Measurements from ENCODE around the gene PPP2CA.

DNA sequence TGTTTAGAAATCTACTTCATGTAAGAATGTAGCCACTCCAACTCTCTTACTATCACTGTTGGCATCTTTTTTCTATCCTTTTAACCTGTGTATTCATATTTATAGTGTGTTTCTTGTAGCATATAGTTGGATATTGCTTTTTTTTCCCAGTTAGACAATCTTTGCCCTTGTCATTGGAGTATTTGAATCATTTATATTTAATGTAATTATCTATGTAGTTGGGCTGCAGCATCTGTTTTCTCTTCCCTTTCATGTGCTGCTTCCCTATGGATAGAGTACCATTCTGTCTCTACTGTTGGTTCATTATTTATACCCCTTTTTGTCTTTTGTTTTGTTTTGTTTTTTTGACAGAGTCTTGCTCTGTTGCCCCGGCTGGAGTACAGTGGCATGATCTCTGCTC, 45.2 kb upstream of the PPP2CA start:
- TF ChIP-seq ZNF547 (CRISPR knock-in tag; IDR thresholded peaks at IDR 0.05) = no peak
- no peak for TF ChIP-seq FOXK1 (CRISPR knock-in tag; IDR thresholded peaks at IDR 0.05; ENCODE audit: borderline replicate concordance, low read depth)
- TF ChIP-seq EZH2 (conservative IDR thresholded peaks at IDR 0.05; ENCODE audit: low read depth, low read length) = no peak
- TF ChIP-seq, protein P1, sequence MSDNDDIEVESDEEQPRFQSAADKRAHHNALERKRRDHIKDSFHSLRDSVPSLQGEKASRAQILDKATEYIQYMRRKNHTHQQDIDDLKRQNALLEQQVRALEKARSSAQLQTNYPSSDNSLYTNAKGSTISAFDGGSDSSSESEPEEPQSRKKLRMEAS (IDR thresholded peaks at IDR 0.05) = no peak
- TF ChIP-seq POLR2A (IDR thresholded peaks at IDR 0.05; ENCODE audit: insufficient read depth in 1 of 2, low read depth in 2 of 2, low read length in 2 of 2) = no peak
- TF ChIP-seq, protein P2, sequence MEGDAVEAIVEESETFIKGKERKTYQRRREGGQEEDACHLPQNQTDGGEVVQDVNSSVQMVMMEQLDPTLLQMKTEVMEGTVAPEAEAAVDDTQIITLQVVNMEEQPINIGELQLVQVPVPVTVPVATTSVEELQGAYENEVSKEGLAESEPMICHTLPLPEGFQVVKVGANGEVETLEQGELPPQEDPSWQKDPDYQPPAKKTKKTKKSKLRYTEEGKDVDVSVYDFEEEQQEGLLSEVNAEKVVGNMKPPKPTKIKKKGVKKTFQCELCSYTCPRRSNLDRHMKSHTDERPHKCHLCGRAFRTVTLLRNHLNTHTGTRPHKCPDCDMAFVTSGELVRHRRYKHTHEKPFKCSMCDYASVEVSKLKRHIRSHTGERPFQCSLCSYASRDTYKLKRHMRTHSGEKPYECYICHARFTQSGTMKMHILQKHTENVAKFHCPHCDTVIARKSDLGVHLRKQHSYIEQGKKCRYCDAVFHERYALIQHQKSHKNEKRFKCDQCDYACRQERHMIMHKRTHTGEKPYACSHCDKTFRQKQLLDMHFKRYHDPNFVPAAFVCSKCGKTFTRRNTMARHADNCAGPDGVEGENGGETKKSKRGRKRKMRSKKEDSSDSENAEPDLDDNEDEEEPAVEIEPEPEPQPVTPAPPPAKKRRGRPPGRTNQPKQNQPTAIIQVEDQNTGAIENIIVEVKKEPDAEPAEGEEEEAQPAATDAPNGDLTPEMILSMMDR (CRISPR knock-in tag; IDR thresholded peaks at IDR 0.05) = no peak
- no peak for TF ChIP-seq RAD51 (IDR thresholded peaks at IDR 0.05; ENCODE audit: borderline replicate concordance)
- no peak for TF ChIP-seq SUZ12 (IDR thresholded peaks at IDR 0.05; ENCODE audit: low read depth, low read length)
- TF ChIP-seq ESRRA (CRISPR knock-in tag; IDR thresholded peaks at IDR 0.05; ENCODE audit: low read depth) = no peak
- no peak for TF ChIP-seq FOXK2 (IDR thresholded peaks at IDR 0.05)

Measured in HepG2 (cell line).